Keratinocyte (primary cell): ENCODE measurements around the gene TRIM8. TPM values are rescaled to one million over a fixed set of nuclear protein-coding genes. Genes with fewer than 3 reads are reported as not detected.
"Not testable (repeated sequence)": the region's sequence is repeated elsewhere in the genome, so short reads cannot be mapped to it uniquely, and the experiment has no call there.

Experiments used
- DNase-seq: peaks from one replicate; pipeline ENCODE4 v3.0.0-alpha.2; 2011; ENCODE audit warnings: low read depth, missing footprints, low spot score
- FAIRE-seq: peaks from 2 replicates; lab custom pipeline; 2011; peaks lifted over from hg19 to GRCh38; lab: Jason Lieb, UNC
- H2AFZ ChIP-seq: 2 replicates; pipeline ENCODE4 v1.6.0; 2012; ENCODE audit warnings: low read length, control low read depth, inconsistent platforms; ENCODE audit not compliant: control insufficient read depth
- H3K27ac ChIP-seq: 2 replicates; pipeline ENCODE4 v1.5.1; 2011; ENCODE audit warnings: low read length; ENCODE audit not compliant: control insufficient read depth, insufficient read depth
- H3K27me3 ChIP-seq: 3 replicates; pipeline ENCODE4 v1.6.0; 2011; ENCODE audit warnings: low read length; ENCODE audit not compliant: control insufficient read depth, insufficient read depth; ENCODE audit errors: extremely low read depth
- H3K36me3 ChIP-seq, 2 experiments: 2 replicates in 1 of 2; 3 replicates in 1 of 2; pipeline ENCODE4 v1.5.1; 2011; ENCODE audit warnings: low read length in 2 of 2, mild to moderate bottlenecking in 1 of 2; ENCODE audit not compliant: control insufficient read depth in 2 of 2, insufficient read depth in 2 of 2; ENCODE audit errors: extremely low read depth in 1 of 2
- H3K4me1 ChIP-seq: 3 replicates; pipeline ENCODE4 v1.5.1; 2011; ENCODE audit warnings: low read length; ENCODE audit not compliant: control insufficient read depth, insufficient read depth; ENCODE audit errors: extremely low read depth
- H3K4me2 ChIP-seq: 3 replicates; pipeline ENCODE4 v1.6.0; 2011; ENCODE audit warnings: low read depth, low read length; ENCODE audit not compliant: control insufficient read depth, insufficient read depth; ENCODE audit errors: extremely low read depth
- H3K4me3 ChIP-seq, 3 experiments: fragments of 200-600 bp in 1 of 3; sonication (generic) in 1 of 3; 2 replicates in 2 of 3; 3 replicates in 1 of 3; pipeline ENCODE4 v1.5.1; 2011 to 2016; ENCODE audit warnings: low read length in 3 of 3, mild to moderate bottlenecking in 3 of 3, control low read depth in 2 of 3, inconsistent platforms in 1 of 3, low read depth in 1 of 3, mixed read lengths in 1 of 3, mixed run types in 1 of 3, moderate library complexity in 1 of 3; ENCODE audit not compliant: control insufficient read depth in 2 of 3, insufficient read depth in 2 of 3; ENCODE audit errors: extremely low read depth in 1 of 3
- H3K79me2 ChIP-seq: 2 replicates; pipeline ENCODE4 v1.6.0; 2012; ENCODE audit warnings: low read length; ENCODE audit not compliant: control insufficient read depth, insufficient read depth
- H3K9ac ChIP-seq: 3 replicates; pipeline ENCODE4 v1.6.0; 2011; ENCODE audit warnings: low read length; ENCODE audit not compliant: control insufficient read depth, insufficient read depth; ENCODE audit errors: extremely low read depth
- H3K9me1 ChIP-seq: 3 replicates; pipeline ENCODE4 v1.6.0; 2011; ENCODE audit warnings: low read length; ENCODE audit not compliant: control insufficient read depth, insufficient read depth; ENCODE audit errors: extremely low read depth
- H3K9me3 ChIP-seq: 2 replicates; pipeline ENCODE4 v1.5.1; 2012; ENCODE audit warnings: low read depth, low read length; ENCODE audit not compliant: control insufficient read depth
- H4K20me1 ChIP-seq: 3 replicates; pipeline ENCODE4 v1.6.0; 2011; ENCODE audit warnings: low read length; ENCODE audit not compliant: control insufficient read depth, insufficient read depth; ENCODE audit errors: extremely low read depth
- EZH2 ChIP-seq: IDR thresholded peaks from one replicate; pipeline ENCODE4 v1.6.1; 2012; ENCODE audit warnings: inconsistent platforms, mild to moderate bottlenecking, low read length, moderate library complexity
- dilution Hi-C: fragments of 300-500 bp; cut with MboI; formaldehyde crosslinking; loops from one replicate; pipeline ENCODE4 v1.7.0; 2020; ENCODE audit warnings: low sequenced_read_pairs; ENCODE audit not compliant: extremely low pct_ligation_motif_present
- polyA plus RNA-seq, 5 experiments: library from polyadenylated mRNA; depleted of rRNA in 3 of 5; stranded (reverse) in 3 of 5; stranded (forward) in 1 of 5; unstranded in 1 of 5; fragments of >200 nt; gene quantifications; 1 replicate in 1 of 5; 2 replicates in 3 of 5; 3 replicates in 1 of 5; pipeline versions ENCODE4 v1.2.1 to v1.2.3, GENCODE V29; 2011 to 2012; ENCODE audit warnings: missing spikeins in 2 of 5, low read depth in 1 of 5, low replicate concordance in 1 of 5
- TF ChIP-seq, protein P1 (sequence below), 3 experiments: IDR thresholded peaks in 1 of 3; conservative IDR thresholded peaks in 1 of 3; optimal IDR thresholded peaks in 1 of 3; 2 replicates in 2 of 3; 3 replicates in 1 of 3; pipeline versions ENCODE3 to v1.5.1; 2011; ENCODE audit warnings: low read length in 3 of 3, mild to moderate bottlenecking in 3 of 3, moderate library complexity in 2 of 3, control low read depth in 1 of 3, inconsistent platforms in 1 of 3; ENCODE audit not compliant: insufficient read depth in 2 of 3; ENCODE audit errors: extremely low read depth in 1 of 3

Gene TRIM8
- polyA plus RNA-seq, 1 donor (not counting 4 experiments of a cell fraction or from before 2014, with no cell fraction given): 24.8 TPM

DNA sequence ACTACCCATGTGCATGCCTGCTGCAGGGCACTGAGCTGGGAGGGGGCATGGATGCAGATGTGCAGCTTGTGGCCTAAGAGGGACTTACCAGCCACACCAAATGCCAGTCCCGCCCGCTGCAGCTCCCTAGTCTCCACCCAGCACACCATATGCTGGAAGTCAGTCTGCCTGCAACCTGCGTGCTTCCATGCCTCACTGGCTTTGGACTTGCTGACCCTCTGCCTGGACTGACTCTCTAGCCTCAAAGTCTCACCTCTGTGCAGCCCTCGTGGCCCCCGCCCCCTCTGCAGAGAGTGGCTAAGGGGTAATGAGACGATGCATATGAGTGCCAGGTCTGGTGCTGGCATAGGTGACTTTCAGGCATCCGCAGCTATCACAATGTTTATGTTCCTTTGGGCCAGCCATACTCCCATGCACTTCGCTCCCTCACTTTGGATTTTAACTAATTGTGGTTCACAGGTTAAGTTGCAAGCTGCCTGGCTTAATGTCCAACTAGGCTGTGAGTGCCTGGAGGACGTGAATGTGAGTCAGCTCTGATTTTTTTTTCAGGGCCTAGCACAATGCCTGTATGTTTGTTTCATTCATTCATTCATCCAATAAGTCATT is 21.7 kb downstream of the TRIM8 start:
- H3K9me3 ChIP-seq: no peaks in the 10 kb centered on the region
- no peak for TF ChIP-seq EZH2
- TF ChIP-seq, protein P1, sequence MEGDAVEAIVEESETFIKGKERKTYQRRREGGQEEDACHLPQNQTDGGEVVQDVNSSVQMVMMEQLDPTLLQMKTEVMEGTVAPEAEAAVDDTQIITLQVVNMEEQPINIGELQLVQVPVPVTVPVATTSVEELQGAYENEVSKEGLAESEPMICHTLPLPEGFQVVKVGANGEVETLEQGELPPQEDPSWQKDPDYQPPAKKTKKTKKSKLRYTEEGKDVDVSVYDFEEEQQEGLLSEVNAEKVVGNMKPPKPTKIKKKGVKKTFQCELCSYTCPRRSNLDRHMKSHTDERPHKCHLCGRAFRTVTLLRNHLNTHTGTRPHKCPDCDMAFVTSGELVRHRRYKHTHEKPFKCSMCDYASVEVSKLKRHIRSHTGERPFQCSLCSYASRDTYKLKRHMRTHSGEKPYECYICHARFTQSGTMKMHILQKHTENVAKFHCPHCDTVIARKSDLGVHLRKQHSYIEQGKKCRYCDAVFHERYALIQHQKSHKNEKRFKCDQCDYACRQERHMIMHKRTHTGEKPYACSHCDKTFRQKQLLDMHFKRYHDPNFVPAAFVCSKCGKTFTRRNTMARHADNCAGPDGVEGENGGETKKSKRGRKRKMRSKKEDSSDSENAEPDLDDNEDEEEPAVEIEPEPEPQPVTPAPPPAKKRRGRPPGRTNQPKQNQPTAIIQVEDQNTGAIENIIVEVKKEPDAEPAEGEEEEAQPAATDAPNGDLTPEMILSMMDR (optimal IDR thresholded peaks at IDR 0.05 in 1 of 3, IDR thresholded peaks at IDR 0.05 in 1 of 3, conservative IDR thresholded peaks at IDR 0.05 in 1 of 3; ENCODE audit: extremely low read depth in 1 of 3, insufficient read depth in 2 of 3, low read length in 3 of 3): no peak
- H3K9ac ChIP-seq: no peak overlapping the region
- FAIRE-seq: no peak
- DNase-seq: no peak
- dilution Hi-C loops: no loop called here
- H3K36me3 ChIP-seq: no peaks in the 10 kb centered on the region
- no peak overlapping the region for H3K4me3 ChIP-seq
- H3K27ac ChIP-seq: no peak overlapping the region
- H3K79me2 ChIP-seq: no peaks in the 10 kb centered on the region
- H3K27me3 ChIP-seq: no peaks in the 10 kb centered on the region
- no peak overlapping the region for H2AFZ ChIP-seq
- no peaks in the 10 kb centered on the region for H4K20me1 ChIP-seq
- no peak overlapping the region for H3K4me2 ChIP-seq
- H3K9me1 ChIP-seq: no peaks in the 10 kb centered on the region
- H3K4me1 ChIP-seq: peaks cover 7% of the 10 kb centered on the region

DNA sequence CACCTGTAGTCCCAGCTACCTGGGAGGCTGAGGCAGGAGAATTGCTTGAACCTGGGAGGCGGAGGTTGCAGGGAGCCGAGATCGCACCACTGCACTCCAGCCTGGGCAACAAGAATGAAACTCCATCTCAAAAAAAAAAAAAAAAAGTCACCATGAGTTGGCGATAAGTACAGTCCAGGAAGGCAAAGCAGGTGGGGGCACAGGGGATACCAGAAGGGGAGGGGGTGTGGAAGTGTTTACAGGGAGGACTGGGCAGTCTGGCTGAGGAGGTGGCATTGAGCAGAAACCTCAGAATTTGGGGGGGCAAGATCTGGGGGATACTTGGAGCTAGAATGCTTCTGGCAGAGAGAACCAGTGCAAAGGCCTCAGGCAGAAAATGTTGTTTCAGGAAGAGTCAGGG is 23.1 kb downstream of the TRIM8 start:
- H3K79me2 ChIP-seq, H3K4me2 ChIP-seq, H3K9ac ChIP-seq, H3K9me1 ChIP-seq, H2AFZ ChIP-seq, FAIRE-seq, H3K4me3 ChIP-seq, H3K27ac ChIP-seq, H3K9me3 ChIP-seq, H4K20me1 ChIP-seq, H3K27me3 ChIP-seq, dilution Hi-C loops, H3K36me3 ChIP-seq, DNase-seq, H3K4me1 ChIP-seq: not testable (repeated sequence)
